Measurements from ENCODE around the gene PGAP6.
"Not testable (repeated sequence)": the region's sequence is repeated elsewhere in the genome, so short reads cannot be mapped to it uniquely, and the experiment has no call there.

PGAP6 gene

GRCh38 chr16:333406-334094, 48.2 kb downstream of the PGAP6 start:
- in situ Hi-C loops (cut with MboI; ENCODE audit: low sequenced_read_pairs): no loop called here

GRCh38 chr16:331181-331814, 50.5 kb downstream of the PGAP6 start:
- in situ Hi-C loops (cut with MboI; ENCODE audit: low sequenced_read_pairs): not testable (repeated sequence)

- in situ Hi-C loops (cut with MboI; ENCODE audit: low sequenced_read_pairs): no loop called here
Measured at GRCh38 chr16:330741-331140, 51.0 kb downstream of the PGAP6 start.

DNA sequence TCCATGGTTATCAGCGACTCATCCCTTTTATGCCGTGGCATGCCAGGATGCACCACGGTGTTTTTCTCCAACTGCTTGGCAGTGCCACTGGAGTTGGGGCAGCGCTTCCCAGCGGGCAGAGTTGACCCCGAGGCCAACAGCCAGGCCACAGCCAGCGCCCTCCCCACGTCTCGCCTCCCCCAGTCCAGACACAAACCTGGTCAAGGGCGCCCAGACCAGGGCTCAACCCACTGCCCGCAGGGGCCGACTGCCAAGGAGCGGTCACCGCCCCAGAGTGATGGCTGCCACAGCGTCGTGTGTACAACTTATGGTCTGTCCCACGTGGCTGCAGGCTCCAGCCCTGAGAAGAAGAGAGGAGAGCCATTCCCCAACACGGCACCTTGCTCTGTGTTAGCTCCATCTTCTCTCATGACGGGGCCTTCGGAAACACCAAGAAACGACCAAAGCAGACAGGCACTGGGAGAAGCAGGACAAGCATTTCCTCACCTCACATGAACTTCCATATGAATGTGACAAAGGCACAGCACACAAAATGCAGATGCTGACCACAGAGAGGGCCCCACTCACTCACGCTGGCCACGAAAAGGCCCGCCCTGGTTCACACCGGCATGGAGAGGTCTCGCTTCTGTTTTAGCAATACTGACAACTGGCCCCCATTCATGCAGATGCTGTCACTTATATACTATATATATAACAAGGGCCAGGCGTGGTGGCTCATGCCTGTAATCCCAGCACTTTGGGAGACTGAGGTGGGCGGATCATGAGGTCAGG, 56.2 kb downstream of the PGAP6 start:
- in situ Hi-C loops (cut with MboI; ENCODE audit: low sequenced_read_pairs): no loop called here

- in situ Hi-C loops (cut with MboI; ENCODE audit: low sequenced_read_pairs): no loop called here
Measured at GRCh38 chr16:324451-325334, 57.1 kb downstream of the PGAP6 start.

GRCh38 chr16:324201-324450, 57.7 kb downstream of the PGAP6 start:
- in situ Hi-C loops (cut with MboI; ENCODE audit: low sequenced_read_pairs): no loop called here

DNA sequence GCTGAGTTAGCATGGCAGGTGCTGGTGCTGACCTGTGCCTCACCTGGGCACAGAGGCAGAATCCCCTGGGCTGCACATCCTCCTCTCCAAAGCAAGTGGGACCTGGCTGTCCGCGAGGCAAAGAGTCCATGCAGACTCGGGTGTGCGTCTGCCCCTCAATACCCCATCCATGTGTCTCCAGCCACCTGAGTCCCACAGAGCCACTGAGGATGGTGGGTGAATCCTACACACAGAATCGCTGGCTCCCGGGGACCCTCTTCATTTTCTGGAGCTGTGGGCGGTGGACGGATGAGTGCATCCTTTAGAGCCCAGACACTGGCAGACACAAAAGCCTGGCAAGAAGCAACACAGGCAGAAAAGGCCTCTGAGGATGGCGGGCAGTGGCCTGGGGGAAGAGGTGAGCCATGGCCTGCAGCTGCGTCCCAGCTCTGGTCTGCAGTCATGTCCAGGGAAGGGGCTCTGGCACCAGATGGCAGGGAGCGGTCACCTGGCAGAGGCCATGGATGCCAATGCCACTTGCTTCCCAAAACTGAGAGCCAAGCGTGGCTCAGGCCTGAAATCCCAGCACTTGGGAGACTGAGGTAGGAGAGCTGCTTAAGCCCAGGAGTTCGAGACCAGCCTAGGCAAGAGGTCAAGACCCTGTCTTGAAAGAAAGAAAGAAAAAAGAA, 59.2 kb downstream of the PGAP6 start:
- in situ Hi-C loops (cut with MboI; ENCODE audit: low sequenced_read_pairs): no loop called here

- in situ Hi-C loops (cut with MboI; ENCODE audit: low sequenced_read_pairs): no loop called here
Measured at GRCh38 chr16:321532-321931, 60.2 kb downstream of the PGAP6 start.

All from HL-60/S4 treated with retinoic acid at 250 ng/mL for 4 days and 3 days (cell line).